GM19452 (cell line): ENCODE results near the gene NOG.

Experiments used
- ATAC-seq: cut with Tn5 transposase; IDR thresholded peaks from one replicate; pipeline ENCODE4 v1.9.1; 2021; ENCODE audit not compliant: unreplicated experiment

Gene NOG

GRCh38 chr17:56596691-56597494 is 3.4 kb downstream of the NOG start:
- no peak for ATAC-seq

GRCh38 chr17:56597495-56597990 is 4.0 kb downstream of the NOG start:
- ATAC-seq, result no peak

GRCh38 chr17:56598466-56598865 is 5.0 kb downstream of the NOG start:
- no peak for ATAC-seq

- no peak for ATAC-seq
Measured at GRCh38 chr17:56599088-56599487, 5.6 kb downstream of the NOG start.

- ATAC-seq, result no peak
Measured at GRCh38 chr17:56599566-56599965, 6.1 kb downstream of the NOG start.

- ATAC-seq, result no peak
Measured at GRCh38 chr17:56600256-56600655, 6.8 kb downstream of the NOG start.

GRCh38 chr17:56601591-56601990 is 8.1 kb downstream of the NOG start:
- ATAC-seq, result no peak

- no peak for ATAC-seq
Measured at GRCh38 chr17:56602292-56603130, 9.0 kb downstream of the NOG start.

- ATAC-seq, result no peak
Measured at GRCh38 chr17:56603486-56604238, 10.2 kb downstream of the NOG start.

- no peak for ATAC-seq
Measured at GRCh38 chr17:56604691-56605290, 11.3 kb downstream of the NOG start.

GRCh38 chr17:56608944-56609343 is 15.4 kb downstream of the NOG start:
- ATAC-seq, result no peak

GRCh38 chr17:56610321-56610720 is 16.8 kb downstream of the NOG start:
- no peak for ATAC-seq

- no peak for ATAC-seq
Measured at GRCh38 chr17:56613131-56613530, 19.6 kb downstream of the NOG start.

- no peak for ATAC-seq
Measured at GRCh38 chr17:56614522-56614921, 21.0 kb downstream of the NOG start.

- no peak for ATAC-seq
Measured at GRCh38 chr17:56616239-56616638, 22.7 kb downstream of the NOG start.

- ATAC-seq, result no peak
Measured at GRCh38 chr17:56623383-56623782, 29.9 kb downstream of the NOG start.

GRCh38 chr17:56624309-56624708 is 30.8 kb downstream of the NOG start:
- no peak for ATAC-seq

GRCh38 chr17:56624912-56625311 is 31.4 kb downstream of the NOG start:
- no peak for ATAC-seq

GRCh38 chr17:56629531-56630075 is 36.1 kb downstream of the NOG start:
- ATAC-seq, result no peak

- ATAC-seq, result no peak
Measured at GRCh38 chr17:56630202-56630601, 36.7 kb downstream of the NOG start.

- ATAC-seq, result no peak
Measured at GRCh38 chr17:56633681-56634080, 40.2 kb downstream of the NOG start.
